ENCODE measurements around the gene MAP2K3. TPM values are rescaled to one million over a fixed set of nuclear protein-coding genes. Genes with fewer than 3 reads are reported as not detected.

MAP2K3 gene
- total and polyA plus RNA-seq, 2 of the 4 experiments (the other 2 are of a cell fraction): 23.5 to 82.2 TPM

DNA sequence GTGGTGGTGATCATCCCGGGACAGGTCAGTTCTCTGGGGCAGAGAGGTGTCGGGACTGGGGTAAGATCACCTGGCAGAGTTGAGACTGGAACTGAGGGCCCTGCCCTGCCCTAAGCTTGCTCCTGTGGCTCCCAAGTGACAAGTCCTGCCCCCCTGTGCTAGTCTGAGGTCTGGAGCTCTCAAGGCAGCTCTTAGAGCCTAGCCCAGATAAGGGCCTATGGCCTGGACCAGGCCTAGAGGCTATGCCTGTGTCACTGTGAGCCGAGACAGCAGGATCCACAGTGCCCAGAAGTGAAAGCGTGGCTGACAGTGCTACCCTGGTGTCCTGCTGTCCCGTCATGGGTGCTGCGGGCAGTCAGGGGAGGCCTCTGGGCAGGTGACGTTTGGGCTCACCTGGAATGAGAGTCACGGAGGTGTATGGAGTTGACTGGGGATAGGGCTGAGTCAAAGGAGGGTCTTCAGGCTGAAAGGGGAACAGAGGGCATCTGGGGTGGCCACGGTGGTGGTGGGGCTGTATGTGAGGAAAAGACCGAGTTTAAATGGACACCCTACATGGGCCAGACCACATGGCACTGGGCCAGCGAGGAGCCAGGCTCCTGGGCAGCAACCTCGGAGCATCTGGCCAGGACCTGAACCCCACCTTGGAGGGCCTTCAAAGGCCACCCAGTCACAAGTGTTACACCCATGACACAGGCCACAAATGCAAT, 36.8 kb upstream of the MAP2K3 start:
- H4K8ac ChIP-seq (ENCODE audit: low read depth in 2 of 2, low read length in 2 of 2): no peak overlapping the region
- no peak overlapping the region for H3K27ac ChIP-seq (ENCODE audit: insufficient read depth, low read length)
- no peak overlapping the region for H3K4ac ChIP-seq (ENCODE audit: low read depth, low read length)
- H4K20me1 ChIP-seq (ENCODE audit: insufficient read depth, low read length): peaks cover 11% of the 10 kb centered on the region; the same call in 1 of the 2 replicates
- H2AFZ ChIP-seq (replicated peaks; ENCODE audit: low read length, poor library complexity): no peak overlapping the region
- no peak overlapping the region for H2AK5ac ChIP-seq (ENCODE audit: low read depth, low read length)
- dilution Hi-C loops (cut with HindIII; ENCODE audit: low sequenced_read_pairs, unreplicated experiment): no loop called here
- no peak overlapping the region for H3K9ac ChIP-seq (ENCODE audit: low read depth, low read length)
- H3K9me3 ChIP-seq (ENCODE audit: control insufficient read depth, insufficient read depth, low read length): no peaks in the 10 kb centered on the region
- H3K4me1 ChIP-seq (ENCODE audit: control insufficient read depth, insufficient read depth, low read length): peaks cover 6% of the 10 kb centered on the region
- H3K4me2 ChIP-seq (ENCODE audit: low read depth, low read length): no peak overlapping the region
- H2BK20ac ChIP-seq (ENCODE audit: low read depth, low read length): no peak overlapping the region
- H3K27me3 ChIP-seq (ENCODE audit: control insufficient read depth, insufficient read depth, low read length): no peaks in the 10 kb centered on the region
- H3K4me3 ChIP-seq (ENCODE audit: insufficient read depth, low read depth, low read length): no peak overlapping the region
- peaks cover 1% of the 10 kb centered on the region; the same call in 1 of the 2 replicates for H3K36me3 ChIP-seq (ENCODE audit: control insufficient read depth, insufficient read depth, low read length)
- H3K23ac ChIP-seq (ENCODE audit: low read depth, low read length): no peak overlapping the region
- WGBS, 2 experiments (ENCODE audit: extremely low coverage in 2 of 2, insufficient read length in 1 of 2): 78% methylated on average over 8 of the region's 12 CpGs; no CpG with 5 or more reads in 1 of the 2 experiments
- peaks cover 0 to 17% of the 10 kb centered on the region in 2 experiments; a peak in 3 of 4 replicates for H3K79me1 ChIP-seq (ENCODE audit: low read depth in 1 of 2, low read length in 2 of 2)
- BruUV-seq (replicated peaks): no TSS peak
- TF ChIP-seq FOS (IDR thresholded peaks at IDR 0.05; ENCODE audit: low read depth, low read length): no peak
- no peak for TF ChIP-seq NFE2L2 (IDR thresholded peaks at IDR 0.05; ENCODE audit: low read depth, low read length)
- TF ChIP-seq SMC3 (IDR thresholded peaks at IDR 0.05; ENCODE audit: low read depth, low read length): no peak
- no peak for TF ChIP-seq RAD21 (IDR thresholded peaks at IDR 0.05; ENCODE audit: low read length)
- no peak for TF ChIP-seq MXI1 (IDR thresholded peaks at IDR 0.05; ENCODE audit: borderline replicate concordance, low read depth, low read length)
- no peak for TF ChIP-seq CHD1 (IDR thresholded peaks at IDR 0.05; ENCODE audit: low read depth, low read length)
- TF ChIP-seq MAFK (IDR thresholded peaks at IDR 0.05; ENCODE audit: low read depth, low read length): no peak
- TF ChIP-seq RFX5 (IDR thresholded peaks at IDR 0.05; ENCODE audit: low read depth, low read length): no peak
- no peak for TF ChIP-seq RCOR1 (IDR thresholded peaks at IDR 0.05; ENCODE audit: insufficient replicate concordance, low read length)
- CTCF ChIA-PET: no interaction called here
- H2BK5ac ChIP-seq (ENCODE audit: low read depth, low read length, poor library complexity, severe bottlenecking): no peak overlapping the region
- no peak for ATAC-seq (ENCODE audit: low read depth)
- no peak overlapping the region for H3K18ac ChIP-seq (ENCODE audit: low read depth, low read length)
- POLR2A ChIA-PET (ENCODE audit: unreplicated experiment): no interaction called here
- peak overlapping the region; percentile 37 for H2AK9ac ChIP-seq (replicated peaks; ENCODE audit: low read depth, low read length, poor library complexity)
- no peak overlapping the region for H4K91ac ChIP-seq (ENCODE audit: insufficient read depth, low read depth, low read length)
- no peaks in the 10 kb centered on the region for H3K9me1 ChIP-seq (ENCODE audit: insufficient read depth, low read length)
- H2BK120ac ChIP-seq (ENCODE audit: low read depth, low read length): no peak overlapping the region
- no peak overlapping the region for H4K5ac ChIP-seq (ENCODE audit: low read depth, low read length)
- no peak for DNase-seq
- in situ Hi-C loops (cut with MboI; ENCODE audit: low sequenced_read_pairs): no loop called here
- no peak overlapping the region for H3K14ac ChIP-seq (replicated peaks; ENCODE audit: low read depth, low read length)
- H2BK15ac ChIP-seq (ENCODE audit: low read depth, low read length): no peak overlapping the region
- intact Hi-C loops (cut with micrococcal nuclease): no loop called here
- no peak overlapping the region for H3K56ac ChIP-seq (ENCODE audit: extremely low read depth, insufficient read depth, low read length)
